Activated naive CD8-positive, alpha-beta T cell treated with anti-CD3 and anti-CD28 coated beads, Interleukin-2, amount 50 U/mL, for 16 hours (primary cell): ENCODE data around the gene SNAP29.
"Not testable (repeated sequence)": the region's sequence is repeated elsewhere in the genome, so short reads cannot be mapped to it uniquely, and the experiment has no call there.

Source experiments
- DNase-seq: peaks from one replicate; pipeline ENCODE4 v3.0.0-alpha.2; 2020; ENCODE audit warnings: low read depth, low spot score

SNAP29 gene

GRCh38 chr22:20858615-20859416 lies at the start of gene SNAP29, which contains the start of gene PI4KA:
SNAP29 (plus strand) TSS chr22:20859007; CDS start chr22:20859111, 104 bp downstream.
PI4KA (minus strand) TSS chr22:20858811; CDS start chr22:20858725, 86 bp downstream.
- DNase-seq = peak; percentile 97

GRCh38 chr22:20809538-20810185 lies 49.1 kb upstream of the SNAP29 start:
- no peak for DNase-seq

GRCh38 chr22:20810645-20811044 lies 48.2 kb upstream of the SNAP29 start:
- DNase-seq = peak; percentile 28

- DNase-seq = no peak
These were observed 47.6 kb upstream of the SNAP29 start for GRCh38 chr22:20811171-20811570.

GRCh38 chr22:20811971-20812660 lies 46.7 kb upstream of the SNAP29 start:
- DNase-seq = no peak

GRCh38 chr22:20813056-20813455 lies 45.8 kb upstream of the SNAP29 start:
- DNase-seq = no peak

- DNase-seq = no peak
These were observed 44.5 kb upstream of the SNAP29 start for GRCh38 chr22:20814221-20814808.

- DNase-seq = no peak
These were observed 43.2 kb upstream of the SNAP29 start for GRCh38 chr22:20815477-20816050.

GRCh38 chr22:20816559-20816958 lies 42.2 kb upstream of the SNAP29 start:
- no peak for DNase-seq

- no peak for DNase-seq
These were observed 40.3 kb upstream of the SNAP29 start for GRCh38 chr22:20818471-20818870.

GRCh38 chr22:20819471-20819870 lies 39.3 kb upstream of the SNAP29 start:
- no peak for DNase-seq

GRCh38 chr22:20821717-20822239 lies 37.0 kb upstream of the SNAP29 start:
- DNase-seq = not testable (repeated sequence)

- DNase-seq = no peak
These were observed 36.6 kb upstream of the SNAP29 start for GRCh38 chr22:20822240-20822639.

GRCh38 chr22:20823264-20823663 lies 35.5 kb upstream of the SNAP29 start:
- no peak for DNase-seq

GRCh38 chr22:20825216-20825615 lies 33.6 kb upstream of the SNAP29 start:
- DNase-seq = not testable (repeated sequence)

GRCh38 chr22:20825624-20826023 lies 33.2 kb upstream of the SNAP29 start:
- no peak for DNase-seq

GRCh38 chr22:20826373-20827152 lies 32.2 kb upstream of the SNAP29 start:
- not testable (repeated sequence) for DNase-seq

- DNase-seq = no peak
These were observed 29.2 kb upstream of the SNAP29 start for GRCh38 chr22:20829491-20830134.

GRCh38 chr22:20833225-20833665 lies 25.6 kb upstream of the SNAP29 start:
- DNase-seq = no peak

- no peak for DNase-seq
These were observed 24.6 kb upstream of the SNAP29 start for GRCh38 chr22:20834206-20834605.
